CD8-positive, alpha-beta memory T cell (primary cell): ENCODE data around the gene SUGP2. TPM values are rescaled to one million over a fixed set of nuclear protein-coding genes. Genes with fewer than 3 reads are reported as not detected.

Experiments
- CTCF ChIA-PET: fragments of 350-600 bp; sonication (Branson Sonifier 250); formaldehyde crosslinking; loops from one replicate; lab custom pipeline; 2021; ENCODE audit warnings: antibody characterized with exemption; lab: Charles Lee
- POLR2A ChIA-PET: fragments of 350-600 bp; sonication (Branson Sonifier 250); formaldehyde crosslinking; loops from one replicate; lab custom pipeline; 2021; ENCODE audit warnings: antibody characterized with exemption; lab: Charles Lee
- DNase-seq, 5 donors: peaks; one replicate each; pipeline versions ENCODE4 v3.0.0 to v3.0.0-alpha.2; 2020 to 2022; ENCODE audit warnings: mixed read lengths in 1 of 5
- H3K27ac ChIP-seq: one replicate; pipeline ENCODE4 v1.7.0; 2013; ENCODE audit warnings: low read depth, mild to moderate bottlenecking, low read length, moderate library complexity
- H3K27me3 ChIP-seq: 2 replicates; pipeline ENCODE4 v1.7.0; 2013; ENCODE audit warnings: low read length, mild to moderate bottlenecking; ENCODE audit not compliant: insufficient read depth, poor library complexity, severe bottlenecking
- H3K36me3 ChIP-seq: 2 replicates; pipeline ENCODE4 v1.7.0; 2013; ENCODE audit warnings: mild to moderate bottlenecking, low read length, moderate library complexity; ENCODE audit not compliant: insufficient read depth
- H3K4me1 ChIP-seq: 2 replicates; pipeline ENCODE4 v1.7.0; 2013; ENCODE audit warnings: mild to moderate bottlenecking, low read length, moderate library complexity; ENCODE audit not compliant: insufficient read depth
- H3K4me3 ChIP-seq: 2 replicates; pipeline ENCODE4 v1.7.0; 2013; ENCODE audit warnings: mild to moderate bottlenecking, low read length
- H3K9me3 ChIP-seq: 2 replicates; pipeline ENCODE4 v1.7.0; 2013; ENCODE audit warnings: mild to moderate bottlenecking, low read length
- H3K27ac Mint-ChIP-seq, 8 donors: one replicate each; pipeline ENCODE4 v1.8.0; 2020 to 2021; ENCODE audit warnings: mixed read lengths in 8 of 8, mild to moderate bottlenecking in 6 of 8, inconsistent platforms in 3 of 8, moderate library complexity in 3 of 8
- H3K27me3 Mint-ChIP-seq, 2 donors: one replicate each; pipeline ENCODE4 v1.8.0; 2020 to 2021; ENCODE audit warnings: mixed read lengths in 2 of 2, mild to moderate bottlenecking in 1 of 2, moderate library complexity in 1 of 2
- H3K36me3 Mint-ChIP-seq, 3 donors: one replicate each; pipeline ENCODE4 v1.8.0; 2020 to 2021; ENCODE audit warnings: mixed read lengths in 3 of 3, inconsistent platforms in 1 of 3, mild to moderate bottlenecking in 1 of 3
- H3K4me1 Mint-ChIP-seq, 3 donors: one replicate each; pipeline ENCODE4 v1.8.0; 2020 to 2021; ENCODE audit warnings: mixed read lengths in 3 of 3, inconsistent platforms in 1 of 3, mild to moderate bottlenecking in 1 of 3
- H3K4me3 Mint-ChIP-seq, 7 donors: one replicate each; pipeline ENCODE4 v1.8.0; 2020 to 2021; ENCODE audit warnings: mixed read lengths in 7 of 7, mild to moderate bottlenecking in 6 of 7, moderate library complexity in 4 of 7, inconsistent platforms in 2 of 7
- H3K9me3 Mint-ChIP-seq, 5 donors: one replicate each; pipeline ENCODE4 v1.8.0; 2020 to 2022; ENCODE audit warnings: mixed read lengths in 5 of 5, mild to moderate bottlenecking in 3 of 5, moderate library complexity in 2 of 5, inconsistent platforms in 1 of 5
- polyA plus RNA-seq: library from polyadenylated mRNA; unstranded; fragments of 300-500 nt; fragmentation: Illumina TruSeq; gene quantifications from one replicate; pipeline ENCODE4 v1.2.3, GENCODE V29; 2021
- total RNA-seq, 2 experiments: library from RNA; stranded (reverse); gene quantifications; one replicate each; pipeline ENCODE4 v1.2.3, GENCODE V29; 2021

The SUGP2 gene
- total and polyA plus RNA-seq, 3 experiments from 2014 or later = 10.0 to 81.2 (median 77.6) TPM

DNA sequence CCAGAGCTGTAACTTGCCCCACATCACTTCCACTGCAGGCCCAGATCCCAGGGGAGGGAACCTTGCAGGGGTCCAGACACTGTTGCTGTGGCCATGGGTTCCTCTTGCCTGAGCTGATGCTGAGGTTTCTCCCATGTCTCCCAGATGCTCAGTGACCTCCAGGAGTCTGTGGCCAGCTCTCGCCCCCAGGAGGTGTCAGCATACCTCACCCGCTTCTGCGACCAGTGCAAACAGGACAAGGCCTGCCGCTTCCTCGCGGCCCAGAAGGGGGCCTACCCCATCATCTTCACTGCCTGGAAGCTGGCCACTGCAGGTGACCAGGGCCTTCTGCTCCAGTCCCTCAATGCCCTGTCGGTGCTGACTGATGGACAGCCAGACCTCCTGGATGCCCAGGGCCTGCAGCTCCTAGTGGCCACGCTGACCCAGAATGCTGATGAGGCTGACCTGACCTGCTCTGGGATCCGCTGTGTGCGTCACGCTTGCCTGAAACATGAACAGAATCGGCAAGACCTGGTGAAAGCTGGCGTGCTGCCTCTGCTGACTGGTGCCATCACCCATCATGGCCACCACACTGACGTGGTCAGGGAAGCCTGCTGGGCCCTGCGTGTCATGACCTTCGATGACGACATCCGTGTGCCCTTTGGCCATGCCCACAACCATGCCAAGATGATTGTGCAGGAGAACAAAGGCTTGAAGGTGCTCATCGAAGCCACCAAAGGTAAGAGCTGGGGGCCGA lies 18.3 kb upstream of the SUGP2 start:
- no peaks in the 10 kb centered on the region for H3K9me3 Mint-ChIP-seq
- H3K36me3 ChIP-seq = peaks cover 12% of the 10 kb centered on the region
- no peaks in the 10 kb centered on the region for H3K27me3 Mint-ChIP-seq
- no peaks in the 10 kb centered on the region for H3K4me1 Mint-ChIP-seq
- CTCF ChIA-PET = interaction anchor here (0.8 to 2.2 kb wide), 4 partner anchors 13 to 124 kb away, joined by 3 to 4 read pairs (median 4); no protein-coding TSS in a partner anchor
- DNase-seq = no peak
- H3K27ac ChIP-seq = no peak overlapping the region
- H3K27ac Mint-ChIP-seq = peak overlapping the region in 1 of 8 donors; percentile 2
- no peak overlapping the region for H3K4me3 ChIP-seq
- no peaks in the 10 kb centered on the region for H3K9me3 ChIP-seq
- no peak overlapping the region for H3K4me3 Mint-ChIP-seq
- no peaks in the 10 kb centered on the region for H3K4me1 ChIP-seq
- H3K27me3 ChIP-seq = no peaks in the 10 kb centered on the region
- H3K36me3 Mint-ChIP-seq = peaks cover 2 to 67% (median 3%) of the 10 kb centered on the region in 3 donors
- POLR2A ChIA-PET = no interaction called here

DNA sequence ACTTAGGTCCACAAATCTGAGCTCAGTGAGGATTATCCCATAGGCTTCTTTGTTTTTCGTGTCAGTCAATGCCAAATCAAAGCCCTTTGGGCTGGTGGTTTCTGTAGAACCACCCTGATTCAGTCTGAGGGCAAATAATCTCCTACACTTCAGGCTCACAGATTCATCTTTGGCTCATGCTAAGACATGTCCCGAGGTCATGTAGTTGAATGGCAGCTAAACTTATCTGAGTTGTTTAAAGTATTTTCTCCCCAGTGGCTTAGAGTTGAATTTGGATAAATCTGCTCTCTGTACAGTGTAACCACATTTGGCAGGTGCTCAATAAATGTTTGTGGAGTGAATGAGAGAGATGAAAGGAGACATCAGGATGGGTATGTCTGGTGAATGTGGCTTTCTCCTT lies 17.4 kb upstream of the SUGP2 start:
- peaks cover 2 to 66% (median 3%) of the 10 kb centered on the region in 3 donors for H3K36me3 Mint-ChIP-seq
- POLR2A ChIA-PET = no interaction called here
- H3K9me3 Mint-ChIP-seq = no peaks in the 10 kb centered on the region
- Histone ChIP-seq H3K27me3 (no peaks in the 10 kb centered on the region), H3K4me1 (no peaks in the 10 kb centered on the region), H3K4me3 (no peak overlapping the region), H3K27ac (no peak overlapping the region), H3K36me3 (peaks cover 12% of the 10 kb centered on the region), H3K9me3 (no peaks in the 10 kb centered on the region)
- DNase-seq = no peak
- peak overlapping the region in 3 of 8 donors; percentile 9 to 28 (median 10) for H3K27ac Mint-ChIP-seq
- no peaks in the 10 kb centered on the region for H3K27me3 Mint-ChIP-seq
- CTCF ChIA-PET = interaction anchor here (0.8 to 2.2 kb wide), 3 partner anchors 13 to 125 kb away, joined by 3 to 4 read pairs (median 4); no protein-coding TSS in a partner anchor
- H3K4me1 Mint-ChIP-seq = no peaks in the 10 kb centered on the region
- no peak overlapping the region for H3K4me3 Mint-ChIP-seq

DNA sequence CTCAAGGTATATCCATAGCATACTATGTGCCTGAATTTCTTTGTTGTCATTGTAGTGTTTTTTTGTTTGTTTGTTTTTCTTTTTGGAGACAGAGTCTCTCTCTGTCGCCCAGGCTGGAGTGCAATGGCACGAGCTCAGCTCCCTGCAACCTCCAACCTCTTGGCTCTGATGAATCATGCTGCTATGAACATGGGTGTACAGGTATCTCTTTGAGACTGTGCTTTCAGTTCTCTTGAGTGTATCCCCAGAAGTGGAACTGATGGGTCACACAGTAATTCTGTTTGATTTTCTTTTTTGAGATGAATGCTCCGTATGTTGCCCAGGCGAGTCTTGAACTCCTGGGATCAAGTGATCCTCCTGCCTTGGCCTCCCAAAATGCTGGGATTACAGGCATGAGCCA lies 16.8 kb upstream of the SUGP2 start:
- no peaks in the 10 kb centered on the region for H3K27me3 Mint-ChIP-seq
- Histone ChIP-seq H3K9me3 (no peaks in the 10 kb centered on the region), H3K27me3 (no peaks in the 10 kb centered on the region), H3K36me3 (peaks cover 12% of the 10 kb centered on the region), H3K4me1 (no peaks in the 10 kb centered on the region), H3K4me3 (no peak overlapping the region), H3K27ac (no peak overlapping the region)
- H3K36me3 Mint-ChIP-seq = peaks cover 3 to 61% (median 3%) of the 10 kb centered on the region in 3 donors
- CTCF ChIA-PET = no interaction called here
- no peaks in the 10 kb centered on the region for H3K4me1 Mint-ChIP-seq
- H3K9me3 Mint-ChIP-seq = no peaks in the 10 kb centered on the region
- POLR2A ChIA-PET = no interaction called here
- H3K4me3 Mint-ChIP-seq = no peak overlapping the region
- no peak for DNase-seq
- H3K27ac Mint-ChIP-seq = peak overlapping the region in 1 of 8 donors; percentile 28

DNA sequence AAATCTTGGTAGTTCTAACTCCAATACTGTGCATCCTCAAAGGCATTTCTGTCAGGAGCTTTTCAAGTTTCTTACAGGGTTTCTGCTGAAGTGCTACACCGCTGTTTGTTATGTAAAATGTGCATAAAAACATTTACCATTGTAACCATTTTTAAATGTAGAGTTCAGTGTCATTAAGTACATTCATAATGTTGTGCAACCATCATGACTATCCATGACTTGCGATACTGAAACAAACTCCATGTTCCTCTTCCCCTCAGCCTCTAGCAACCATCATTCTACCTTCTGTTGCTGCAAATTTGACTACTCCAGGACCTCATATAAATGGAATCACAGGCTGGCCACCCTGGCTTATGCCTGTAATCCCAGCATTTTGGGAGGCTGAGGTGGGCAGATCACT lies 16.1 kb upstream of the SUGP2 start:
- DNase-seq = no peak
- H3K9me3 Mint-ChIP-seq = no peaks in the 10 kb centered on the region
- H3K4me3 ChIP-seq = no peak overlapping the region
- H3K36me3 Mint-ChIP-seq = peaks cover 3 to 62% (median 7%) of the 10 kb centered on the region in 3 donors
- no peak overlapping the region for H3K4me3 Mint-ChIP-seq
- H3K27me3 Mint-ChIP-seq = no peaks in the 10 kb centered on the region
- H3K9me3 ChIP-seq = no peaks in the 10 kb centered on the region
- no peaks in the 10 kb centered on the region for H3K4me1 Mint-ChIP-seq
- ChIA-PET POLR2A (interaction anchor here (0.6 kb wide), 1 partner anchor 549 kb away, joined by 3 read pairs; no protein-coding TSS in a partner anchor), CTCF (no interaction called here)
- H3K27ac Mint-ChIP-seq = peak overlapping the region in 1 of 8 donors; percentile 79
- peaks cover 9% of the 10 kb centered on the region for H3K36me3 ChIP-seq
- no peak overlapping the region for H3K27ac ChIP-seq
- no peaks in the 10 kb centered on the region for H3K27me3 ChIP-seq
- H3K4me1 ChIP-seq = no peaks in the 10 kb centered on the region

DNA sequence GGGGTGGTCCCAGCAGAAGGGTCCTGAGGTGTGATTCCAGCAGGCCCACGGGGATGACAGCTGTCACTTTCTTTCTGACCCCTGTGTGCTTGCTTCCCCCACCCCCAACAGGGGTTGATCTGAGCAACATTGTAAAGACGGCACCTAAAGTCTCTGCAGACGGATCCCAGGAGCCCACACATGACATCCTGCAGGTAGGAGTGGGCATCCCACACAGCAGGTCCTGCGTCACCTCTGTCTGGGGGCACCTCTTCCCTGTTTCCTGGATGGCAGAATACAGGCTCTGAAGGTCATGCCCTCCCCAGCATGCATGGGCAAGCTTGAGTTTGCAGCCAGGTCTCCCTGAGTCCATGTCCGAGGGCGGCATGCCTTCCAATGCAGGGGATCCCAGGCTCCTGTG lies 10.6 kb upstream of the SUGP2 start:
- H3K36me3 ChIP-seq = peaks cover 7% of the 10 kb centered on the region
- Mint-ChIP-seq H3K4me1 (peaks cover 9 to 22% (median 19%) of the 10 kb centered on the region in 3 donors), H3K4me3 (no peak overlapping the region), H3K9me3 (no peaks in the 10 kb centered on the region), H3K27me3 (no peaks in the 10 kb centered on the region), H3K36me3 (peaks cover 3 to 40% (median 8%) of the 10 kb centered on the region in 3 donors), H3K27ac (no peak overlapping the region)
- POLR2A ChIA-PET = no interaction called here
- H3K4me1 ChIP-seq = peaks cover 17% of the 10 kb centered on the region
- no peaks in the 10 kb centered on the region for H3K9me3 ChIP-seq
- no peak for DNase-seq
- H3K27ac ChIP-seq = no peak overlapping the region
- CTCF ChIA-PET = no interaction called here
- H3K27me3 ChIP-seq = no peaks in the 10 kb centered on the region
- H3K4me3 ChIP-seq = no peak overlapping the region

DNA sequence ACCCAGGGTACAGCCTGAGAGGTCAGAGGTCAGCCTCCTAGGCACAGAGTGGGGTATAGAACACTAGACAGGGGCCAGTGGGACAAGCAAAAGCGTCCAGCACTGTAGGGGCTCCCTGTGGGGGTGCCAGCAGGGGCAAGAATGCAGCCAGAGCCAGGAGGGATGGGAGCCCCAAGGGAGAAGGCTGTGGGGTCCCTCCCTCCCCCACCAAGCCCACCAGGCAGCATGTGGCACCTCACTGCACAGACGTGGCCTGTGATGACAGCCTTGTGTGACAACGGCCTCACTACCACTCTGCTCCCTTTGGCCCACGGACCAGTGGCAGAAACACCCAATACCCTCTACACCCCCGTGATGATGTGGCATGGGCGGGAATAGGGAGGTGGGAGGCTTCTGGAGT lies 10.2 kb upstream of the SUGP2 start:
- peaks cover 7% of the 10 kb centered on the region for H3K36me3 ChIP-seq
- CTCF ChIA-PET = no interaction called here
- no peaks in the 10 kb centered on the region for H3K27me3 ChIP-seq
- H3K4me3 ChIP-seq = no peak overlapping the region
- H3K27ac Mint-ChIP-seq = no peak overlapping the region
- H3K4me1 ChIP-seq = peaks cover 17% of the 10 kb centered on the region
- no peak for DNase-seq
- peaks cover 3 to 38% (median 8%) of the 10 kb centered on the region in 3 donors for H3K36me3 Mint-ChIP-seq
- no peaks in the 10 kb centered on the region for H3K27me3 Mint-ChIP-seq
- H3K27ac ChIP-seq = no peak overlapping the region
- POLR2A ChIA-PET = no interaction called here
- peaks cover 9 to 23% (median 19%) of the 10 kb centered on the region in 3 donors for H3K4me1 Mint-ChIP-seq
- no peaks in the 10 kb centered on the region for H3K9me3 Mint-ChIP-seq
- H3K4me3 Mint-ChIP-seq = no peak overlapping the region
- no peaks in the 10 kb centered on the region for H3K9me3 ChIP-seq

DNA sequence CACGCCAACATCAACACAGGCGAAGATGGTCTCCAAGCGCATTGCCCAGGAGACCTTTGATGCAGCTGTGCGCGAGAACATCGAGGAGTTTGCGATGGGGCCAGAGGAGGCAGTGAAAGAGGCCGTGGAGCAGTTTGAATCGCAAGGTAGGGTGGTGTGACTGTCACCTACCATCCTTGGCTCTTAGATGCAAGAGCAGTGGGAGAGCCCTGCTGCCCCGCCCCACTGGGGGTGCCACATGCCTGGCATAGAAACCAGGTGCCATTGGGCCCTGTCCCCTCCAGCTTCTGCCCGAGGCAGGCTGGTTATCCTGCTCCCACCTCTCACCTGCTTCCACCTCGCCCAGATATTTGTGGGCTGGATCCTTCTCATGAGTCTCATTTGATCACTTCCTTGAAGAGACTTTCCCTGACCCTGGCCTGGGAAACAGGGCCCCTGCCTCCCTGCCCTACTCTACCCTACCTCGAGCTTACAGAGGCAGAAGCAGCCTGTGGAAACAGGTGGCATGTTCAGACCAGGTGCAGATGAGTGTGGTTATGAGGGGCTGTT lies 9.5 kb upstream of the SUGP2 start:
- ChIA-PET CTCF (interaction anchor here (1.1 kb wide), 1 partner anchor 11 kb away, joined by 4 read pairs; no protein-coding TSS in a partner anchor), POLR2A (no interaction called here)
- Histone ChIP-seq H3K36me3 (peaks cover 7% of the 10 kb centered on the region), H3K9me3 (no peaks in the 10 kb centered on the region), H3K27ac (no peak overlapping the region), H3K4me1 (peaks cover 17% of the 10 kb centered on the region), H3K27me3 (no peaks in the 10 kb centered on the region), H3K4me3 (no peak overlapping the region)
- Mint-ChIP-seq H3K9me3 (no peaks in the 10 kb centered on the region), H3K4me3 (no peak overlapping the region), H3K4me1 (peaks cover 9 to 23% (median 19%) of the 10 kb centered on the region in 3 donors), H3K27ac (peak overlapping the region in 1 of 8 donors; percentile 90), H3K36me3 (peaks cover 3 to 39% (median 8%) of the 10 kb centered on the region in 3 donors), H3K27me3 (no peaks in the 10 kb centered on the region)
- DNase-seq = no peak

DNA sequence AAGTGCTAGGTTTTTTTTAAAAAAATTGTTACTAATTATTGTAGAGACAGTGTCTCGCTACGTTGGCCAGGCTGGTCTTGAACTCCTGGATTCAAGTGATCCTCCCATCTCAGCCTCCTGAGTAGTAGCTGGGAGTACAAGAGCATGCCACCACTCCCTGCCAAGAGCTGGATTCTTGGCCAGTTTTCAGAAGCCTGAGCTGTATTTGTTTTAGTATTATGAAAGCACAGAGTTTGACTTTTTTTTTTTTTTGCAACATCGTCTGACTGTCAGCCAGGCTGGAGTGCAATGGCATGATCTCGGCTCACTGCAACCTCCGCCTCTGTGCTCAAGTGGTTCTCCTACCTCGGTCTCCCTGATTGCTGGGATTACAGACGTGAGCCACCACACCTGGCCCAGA lies 7.1 kb upstream of the SUGP2 start:
- Histone ChIP-seq H3K27ac (no peak overlapping the region), H3K36me3 (peaks cover 7% of the 10 kb centered on the region), H3K4me3 (no peak overlapping the region), H3K4me1 (peaks cover 17% of the 10 kb centered on the region), H3K27me3 (no peaks in the 10 kb centered on the region), H3K9me3 (no peaks in the 10 kb centered on the region)
- peaks cover 0 to 32% (median 8%) of the 10 kb centered on the region in 3 donors for H3K36me3 Mint-ChIP-seq
- ChIA-PET POLR2A (interaction anchor here (0.6 to 0.9 kb wide), 2 partner anchors 23 to 106 kb away, joined by 3 to 9 read pairs; no protein-coding TSS in a partner anchor), CTCF (no interaction called here)
- H3K27ac Mint-ChIP-seq = peak overlapping the region; percentile 17 to 92 (median 74)
- no peaks in the 10 kb centered on the region for H3K27me3 Mint-ChIP-seq
- no peak for DNase-seq
- no peaks in the 10 kb centered on the region for H3K9me3 Mint-ChIP-seq
- H3K4me3 Mint-ChIP-seq = peak overlapping the region in 1 of 7 donors; percentile 52
- peaks cover 11 to 28% (median 23%) of the 10 kb centered on the region in 3 donors for H3K4me1 Mint-ChIP-seq
